Natural killer cell (primary cell): ENCODE measurements around the gene PRELP. TPM values are rescaled to one million over a fixed set of nuclear protein-coding genes. Genes with fewer than 3 reads are reported as not detected.

Source experiments
- ATAC-seq, 3 donors: fragments of 150-1000 bp in 2 of 3; fragments of 200-7000 bp in 1 of 3; cut with Tn5 transposase; 1 replicate in 1 of 3; 2 replicates in 2 of 3; pipeline ENCODE4 v1.10.0; 2021; ENCODE audit warnings: mild to moderate bottlenecking in 2 of 3, moderate library complexity in 2 of 3
- DNase-seq, 2 donors: peaks; one replicate each; pipeline versions ENCODE4 v3.0.0 to v3.0.0-alpha.2; 2013 to 2021; ENCODE audit warnings: mixed read lengths in 1 of 2
- H3K27ac ChIP-seq: one replicate; pipeline ENCODE4 v1.5.1; 2013; ENCODE audit warnings: mild to moderate bottlenecking, low read length
- H3K27me3 ChIP-seq: one replicate; pipeline ENCODE4 v1.6.1; 2013; ENCODE audit warnings: low read length; ENCODE audit not compliant: control insufficient read depth, insufficient read depth
- H3K36me3 ChIP-seq: one replicate; pipeline ENCODE4 v1.6.1; 2013; ENCODE audit warnings: low read length; ENCODE audit not compliant: control insufficient read depth, insufficient read depth
- H3K4me1 ChIP-seq: one replicate; pipeline ENCODE4 v1.6.1; 2013; ENCODE audit warnings: low read length; ENCODE audit not compliant: control insufficient read depth, insufficient read depth
- H3K4me3 ChIP-seq: one replicate; pipeline ENCODE4 v1.5.1; 2013; ENCODE audit warnings: low read length
- H3K9me3 ChIP-seq: one replicate; pipeline ENCODE4 v1.6.1; 2013; ENCODE audit warnings: low read length; ENCODE audit not compliant: control insufficient read depth, insufficient read depth
- H3K27ac Mint-ChIP-seq, 2 donors: one replicate each; pipeline ENCODE4 v1.8.0; 2022; ENCODE audit warnings: mild to moderate bottlenecking in 2 of 2, mixed read lengths in 2 of 2, moderate library complexity in 1 of 2
- H3K27me3 Mint-ChIP-seq, 2 donors: one replicate each; pipeline ENCODE4 v1.8.0; 2022; ENCODE audit warnings: low read depth in 2 of 2, mixed read lengths in 2 of 2
- H3K36me3 Mint-ChIP-seq: one replicate; pipeline ENCODE4 v1.8.0; 2022; ENCODE audit warnings: mixed read lengths
- H3K4me1 Mint-ChIP-seq, 2 donors: one replicate each; pipeline ENCODE4 v1.8.0; 2022; ENCODE audit warnings: mixed read lengths in 2 of 2
- H3K4me3 Mint-ChIP-seq: one replicate; pipeline ENCODE4 v1.8.0; 2022; ENCODE audit warnings: mild to moderate bottlenecking, moderate library complexity, mixed read lengths
- H3K9me3 Mint-ChIP-seq, 2 donors: one replicate each; pipeline ENCODE4 v1.8.0; 2022; ENCODE audit warnings: mixed read lengths in 2 of 2
- WGBS: methylation state at CpG from one replicate; pipeline ENCODE4 v1.1.7; 2013; ENCODE audit warnings: missing lambda C conversion rate; ENCODE audit not compliant: insufficient coverage; 5-methylcytosine and 5-hydroxymethylcytosine counted together
- intact Hi-C: fragments of 100-400 bp; cut with micrococcal nuclease; formaldehyde crosslinking; loops from one replicate; pipeline ENCODE4 v1.14.2; 2022
- total RNA-seq, 4 donors: library from RNA; stranded (reverse); fragments of 120-200 nt in 1 of 4; gene quantifications; one replicate each; pipeline versions ENCODE4 v1.2.3 to v1.2.4, GENCODE V29; 2013 to 2022
- TF ChIP-seq, protein P1 (sequence below): fragments of 200-600 bp; IDR thresholded peaks from one replicate; pipeline ENCODE4 v1.8.0; 2022; ENCODE audit warnings: antibody characterized with exemption

Gene PRELP
- total RNA-seq, 3 donors from 2014 or later (not counting 1 experiment from before 2014, with no cell fraction given) = not detected

DNA sequence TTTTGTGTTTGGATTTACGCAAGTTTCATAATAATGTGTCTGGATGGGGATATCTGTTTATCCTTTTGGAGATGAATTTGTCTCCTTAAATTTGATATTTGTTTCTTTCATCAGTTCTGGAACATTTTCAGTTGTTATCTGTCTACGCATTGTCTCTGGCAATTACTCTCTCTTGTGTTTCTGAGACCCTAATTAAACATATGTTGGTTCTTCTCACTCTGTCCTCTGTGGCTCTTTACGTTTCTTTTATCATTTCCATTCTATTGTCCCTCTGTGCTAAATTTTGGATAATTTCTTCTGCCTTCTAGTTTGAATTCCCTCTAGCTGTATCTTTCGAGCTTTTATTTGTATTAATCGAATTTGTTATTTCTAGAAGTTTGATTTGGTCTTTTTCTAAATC lies 17.5 kb upstream of the PRELP start:
- Mint-ChIP-seq H3K27ac (no peak overlapping the region), H3K9me3 (no peaks in the 10 kb centered on the region), H3K36me3 (no peaks in the 10 kb centered on the region), H3K27me3 (peaks cover 20 to 45% of the 10 kb centered on the region in 2 donors), H3K4me1 (no peaks in the 10 kb centered on the region), H3K4me3 (no peak overlapping the region)
- intact Hi-C loops = no loop called here
- ATAC-seq = no peak
- Histone ChIP-seq H3K36me3 (no peaks in the 10 kb centered on the region), H3K9me3 (no peaks in the 10 kb centered on the region), H3K4me3 (no peak overlapping the region), H3K27ac (no peak overlapping the region), H3K27me3 (peaks cover 3% of the 10 kb centered on the region), H3K4me1 (no peaks in the 10 kb centered on the region)
- DNase-seq = no peak
- 90% methylated on average over 3 of the region's 5 CpGs for WGBS
- TF ChIP-seq, protein P1, sequence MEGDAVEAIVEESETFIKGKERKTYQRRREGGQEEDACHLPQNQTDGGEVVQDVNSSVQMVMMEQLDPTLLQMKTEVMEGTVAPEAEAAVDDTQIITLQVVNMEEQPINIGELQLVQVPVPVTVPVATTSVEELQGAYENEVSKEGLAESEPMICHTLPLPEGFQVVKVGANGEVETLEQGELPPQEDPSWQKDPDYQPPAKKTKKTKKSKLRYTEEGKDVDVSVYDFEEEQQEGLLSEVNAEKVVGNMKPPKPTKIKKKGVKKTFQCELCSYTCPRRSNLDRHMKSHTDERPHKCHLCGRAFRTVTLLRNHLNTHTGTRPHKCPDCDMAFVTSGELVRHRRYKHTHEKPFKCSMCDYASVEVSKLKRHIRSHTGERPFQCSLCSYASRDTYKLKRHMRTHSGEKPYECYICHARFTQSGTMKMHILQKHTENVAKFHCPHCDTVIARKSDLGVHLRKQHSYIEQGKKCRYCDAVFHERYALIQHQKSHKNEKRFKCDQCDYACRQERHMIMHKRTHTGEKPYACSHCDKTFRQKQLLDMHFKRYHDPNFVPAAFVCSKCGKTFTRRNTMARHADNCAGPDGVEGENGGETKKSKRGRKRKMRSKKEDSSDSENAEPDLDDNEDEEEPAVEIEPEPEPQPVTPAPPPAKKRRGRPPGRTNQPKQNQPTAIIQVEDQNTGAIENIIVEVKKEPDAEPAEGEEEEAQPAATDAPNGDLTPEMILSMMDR = no peak

DNA sequence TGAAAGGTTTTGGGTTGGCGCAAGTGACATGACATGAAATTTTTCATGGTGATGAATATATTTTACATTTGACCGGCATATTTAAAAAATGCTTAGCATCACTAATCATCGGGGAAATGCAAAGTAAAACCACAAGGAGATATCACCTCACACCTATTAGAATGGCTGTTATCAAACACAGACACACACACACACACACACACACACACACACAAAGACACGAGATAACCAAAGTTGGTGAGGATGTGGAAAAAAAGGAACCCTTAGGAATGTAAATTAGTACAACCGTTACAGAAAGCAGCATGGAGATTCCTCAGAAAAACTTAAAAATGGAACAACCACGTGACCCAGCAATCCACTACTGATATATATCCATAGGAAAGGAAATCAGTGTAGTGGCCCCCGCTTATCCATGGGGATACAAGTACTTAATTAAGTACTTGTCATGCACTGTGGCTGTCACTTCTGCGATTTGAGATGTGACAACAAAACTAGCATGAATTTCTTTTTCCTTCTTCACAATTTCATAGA lies 15.9 kb upstream of the PRELP start:
- H3K27ac ChIP-seq = no peak overlapping the region
- Mint-ChIP-seq H3K9me3 (no peaks in the 10 kb centered on the region), H3K4me3 (no peak overlapping the region), H3K4me1 (no peaks in the 10 kb centered on the region), H3K27ac (no peak overlapping the region), H3K27me3 (peaks cover 28 to 55% of the 10 kb centered on the region in 2 donors), H3K36me3 (no peaks in the 10 kb centered on the region)
- no peak for DNase-seq
- no peak overlapping the region for H3K4me3 ChIP-seq
- no peaks in the 10 kb centered on the region for H3K27me3 ChIP-seq
- H3K9me3 ChIP-seq = no peaks in the 10 kb centered on the region
- TF ChIP-seq, protein P1 = no peak
- no peaks in the 10 kb centered on the region for H3K36me3 ChIP-seq
- 71% methylated on average over 4 of the region's 8 CpGs for WGBS
- no peaks in the 10 kb centered on the region for H3K4me1 ChIP-seq
- intact Hi-C loops = no loop called here
- ATAC-seq = no peak

DNA sequence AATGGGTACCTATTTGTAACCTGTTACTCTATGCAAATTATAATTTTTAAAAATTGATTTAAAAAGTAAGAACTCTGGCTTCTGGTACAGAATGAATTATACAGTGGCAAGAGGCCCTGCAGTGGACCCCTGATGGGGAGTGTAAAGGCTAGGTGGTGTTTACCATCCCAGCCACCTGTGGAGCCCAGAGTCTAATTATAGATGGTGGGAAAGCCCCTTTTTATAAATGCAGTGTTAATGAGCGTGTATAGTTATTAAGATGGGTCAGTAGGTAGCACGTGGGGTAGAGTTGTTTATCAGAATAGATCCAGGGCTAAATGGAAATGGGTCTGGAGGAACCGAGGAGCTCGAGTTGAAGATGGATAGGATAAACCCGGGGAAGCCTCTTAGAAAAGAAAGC lies 13.9 kb upstream of the PRELP start:
- WGBS = 63% methylated on average over 5 of the region's 5 CpGs
- DNase-seq = no peak
- TF ChIP-seq, protein P1 = no peak
- Histone ChIP-seq H3K4me1 (no peaks in the 10 kb centered on the region), H3K9me3 (no peaks in the 10 kb centered on the region), H3K36me3 (no peaks in the 10 kb centered on the region), H3K27me3 (no peaks in the 10 kb centered on the region), H3K4me3 (no peak overlapping the region), H3K27ac (no peak overlapping the region)
- intact Hi-C loops = no loop called here
- H3K4me3 Mint-ChIP-seq = no peak overlapping the region
- H3K9me3 Mint-ChIP-seq = no peaks in the 10 kb centered on the region
- H3K27me3 Mint-ChIP-seq = peaks cover 26 to 55% of the 10 kb centered on the region in 2 donors
- no peak overlapping the region for H3K27ac Mint-ChIP-seq
- no peak for ATAC-seq
- no peaks in the 10 kb centered on the region for H3K4me1 Mint-ChIP-seq
- no peaks in the 10 kb centered on the region for H3K36me3 Mint-ChIP-seq

DNA sequence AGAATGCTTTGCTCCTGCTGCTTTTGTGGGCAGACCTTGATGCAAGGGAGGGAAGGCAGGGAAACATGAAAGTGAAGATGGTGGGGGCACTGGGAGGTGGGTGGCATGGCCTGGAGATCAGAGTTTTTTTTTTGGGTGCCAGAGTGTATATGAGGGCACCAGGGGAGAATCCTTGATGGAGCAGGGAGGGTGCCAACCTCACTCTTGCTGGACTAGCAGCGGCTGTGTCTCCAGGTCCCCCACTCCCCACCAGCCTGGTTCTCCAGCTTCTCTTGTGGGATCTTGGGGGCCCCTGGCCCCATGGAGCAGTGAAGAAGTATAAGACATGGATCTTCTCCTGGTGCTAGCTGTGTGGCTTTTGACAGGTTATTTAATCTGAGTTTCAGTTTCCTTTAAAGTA lies 13.5 kb upstream of the PRELP start:
- DNase-seq (no peak), ATAC-seq (no peak)
- WGBS = 89% methylated on average over 1 of the region's 1 CpG
- Mint-ChIP-seq H3K36me3 (no peaks in the 10 kb centered on the region), H3K4me3 (no peak overlapping the region), H3K4me1 (no peaks in the 10 kb centered on the region), H3K9me3 (no peaks in the 10 kb centered on the region), H3K27ac (no peak overlapping the region), H3K27me3 (peaks cover 26 to 59% of the 10 kb centered on the region in 2 donors)
- no peaks in the 10 kb centered on the region for H3K9me3 ChIP-seq
- intact Hi-C loops = no loop called here
- H3K27me3 ChIP-seq = no peaks in the 10 kb centered on the region
- TF ChIP-seq, protein P1 = no peak
- H3K27ac ChIP-seq = no peak overlapping the region
- no peaks in the 10 kb centered on the region for H3K36me3 ChIP-seq
- H3K4me1 ChIP-seq = no peaks in the 10 kb centered on the region
- no peak overlapping the region for H3K4me3 ChIP-seq
